ENCODE measurements around the gene MRPL51.

- TF ChIP-seq, protein P1, sequence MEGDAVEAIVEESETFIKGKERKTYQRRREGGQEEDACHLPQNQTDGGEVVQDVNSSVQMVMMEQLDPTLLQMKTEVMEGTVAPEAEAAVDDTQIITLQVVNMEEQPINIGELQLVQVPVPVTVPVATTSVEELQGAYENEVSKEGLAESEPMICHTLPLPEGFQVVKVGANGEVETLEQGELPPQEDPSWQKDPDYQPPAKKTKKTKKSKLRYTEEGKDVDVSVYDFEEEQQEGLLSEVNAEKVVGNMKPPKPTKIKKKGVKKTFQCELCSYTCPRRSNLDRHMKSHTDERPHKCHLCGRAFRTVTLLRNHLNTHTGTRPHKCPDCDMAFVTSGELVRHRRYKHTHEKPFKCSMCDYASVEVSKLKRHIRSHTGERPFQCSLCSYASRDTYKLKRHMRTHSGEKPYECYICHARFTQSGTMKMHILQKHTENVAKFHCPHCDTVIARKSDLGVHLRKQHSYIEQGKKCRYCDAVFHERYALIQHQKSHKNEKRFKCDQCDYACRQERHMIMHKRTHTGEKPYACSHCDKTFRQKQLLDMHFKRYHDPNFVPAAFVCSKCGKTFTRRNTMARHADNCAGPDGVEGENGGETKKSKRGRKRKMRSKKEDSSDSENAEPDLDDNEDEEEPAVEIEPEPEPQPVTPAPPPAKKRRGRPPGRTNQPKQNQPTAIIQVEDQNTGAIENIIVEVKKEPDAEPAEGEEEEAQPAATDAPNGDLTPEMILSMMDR (conservative IDR thresholded peaks at IDR 0.05 in 1 of 2, IDR thresholded peaks at IDR 0.05 in 1 of 2; ENCODE audit: extremely low read depth in 1 of 2, insufficient read depth in 1 of 2, low read depth in 1 of 2, low read length in 2 of 2) = no peak
- TF ChIP-seq EZH2 (IDR thresholded peaks at IDR 0.05; ENCODE audit: borderline replicate concordance, low read length) = no peak
These were observed 24.8 kb downstream of the MRPL51 start for GRCh38 chr12:6468283-6468575.
